Measurements from ENCODE around the gene SMG6. TPM values are rescaled to one million over a fixed set of nuclear protein-coding genes. Genes with fewer than 3 reads are reported as not detected.

Gene SMG6
- total and polyA plus RNA-seq, 2 of the 8 experiments (the other 6 are each of a cell fraction or from before 2014, with no cell fraction given) = 18.5 to 25.2 TPM

GRCh38 chr17:2347805-2348685 lies 44.5 kb upstream of the SMG6 start (continued):
- TF ChIP-seq SIRT6 (IDR thresholded peaks at IDR 0.05; ENCODE audit: low read length) = no peak
- TF ChIP-seq GABPA (IDR thresholded peaks at IDR 0.05; ENCODE audit: borderline replicate concordance, insufficient read depth, low read length) = no peak
- TF ChIP-seq MAX (IDR thresholded peaks at IDR 0.05) = peak; percentile 55; the same call in 1 of the 2 replicates
- TF ChIP-seq NANOG (IDR thresholded peaks at IDR 0.05; ENCODE audit: insufficient read depth, low read depth, low read length, poor library complexity, severe bottlenecking) = no peak
- TF ChIP-seq POLR2AphosphoS5 (IDR thresholded peaks at IDR 0.05; ENCODE audit: low read depth, low read length) = peak; percentile 55
